ENCODE results near the gene MORC3.
A peak's percentile ranks its signal among the peaks of the same experiment; 100 is the strongest.
"Not testable (repeated sequence)": the region's sequence is repeated elsewhere in the genome, so short reads cannot be mapped to it uniquely, and the experiment has no call there.

MORC3 gene, protein sequence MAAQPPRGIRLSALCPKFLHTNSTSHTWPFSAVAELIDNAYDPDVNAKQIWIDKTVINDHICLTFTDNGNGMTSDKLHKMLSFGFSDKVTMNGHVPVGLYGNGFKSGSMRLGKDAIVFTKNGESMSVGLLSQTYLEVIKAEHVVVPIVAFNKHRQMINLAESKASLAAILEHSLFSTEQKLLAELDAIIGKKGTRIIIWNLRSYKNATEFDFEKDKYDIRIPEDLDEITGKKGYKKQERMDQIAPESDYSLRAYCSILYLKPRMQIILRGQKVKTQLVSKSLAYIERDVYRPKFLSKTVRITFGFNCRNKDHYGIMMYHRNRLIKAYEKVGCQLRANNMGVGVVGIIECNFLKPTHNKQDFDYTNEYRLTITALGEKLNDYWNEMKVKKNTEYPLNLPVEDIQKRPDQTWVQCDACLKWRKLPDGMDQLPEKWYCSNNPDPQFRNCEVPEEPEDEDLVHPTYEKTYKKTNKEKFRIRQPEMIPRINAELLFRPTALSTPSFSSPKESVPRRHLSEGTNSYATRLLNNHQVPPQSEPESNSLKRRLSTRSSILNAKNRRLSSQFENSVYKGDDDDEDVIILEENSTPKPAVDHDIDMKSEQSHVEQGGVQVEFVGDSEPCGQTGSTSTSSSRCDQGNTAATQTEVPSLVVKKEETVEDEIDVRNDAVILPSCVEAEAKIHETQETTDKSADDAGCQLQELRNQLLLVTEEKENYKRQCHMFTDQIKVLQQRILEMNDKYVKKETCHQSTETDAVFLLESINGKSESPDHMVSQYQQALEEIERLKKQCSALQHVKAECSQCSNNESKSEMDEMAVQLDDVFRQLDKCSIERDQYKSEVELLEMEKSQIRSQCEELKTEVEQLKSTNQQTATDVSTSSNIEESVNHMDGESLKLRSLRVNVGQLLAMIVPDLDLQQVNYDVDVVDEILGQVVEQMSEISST

DNA sequence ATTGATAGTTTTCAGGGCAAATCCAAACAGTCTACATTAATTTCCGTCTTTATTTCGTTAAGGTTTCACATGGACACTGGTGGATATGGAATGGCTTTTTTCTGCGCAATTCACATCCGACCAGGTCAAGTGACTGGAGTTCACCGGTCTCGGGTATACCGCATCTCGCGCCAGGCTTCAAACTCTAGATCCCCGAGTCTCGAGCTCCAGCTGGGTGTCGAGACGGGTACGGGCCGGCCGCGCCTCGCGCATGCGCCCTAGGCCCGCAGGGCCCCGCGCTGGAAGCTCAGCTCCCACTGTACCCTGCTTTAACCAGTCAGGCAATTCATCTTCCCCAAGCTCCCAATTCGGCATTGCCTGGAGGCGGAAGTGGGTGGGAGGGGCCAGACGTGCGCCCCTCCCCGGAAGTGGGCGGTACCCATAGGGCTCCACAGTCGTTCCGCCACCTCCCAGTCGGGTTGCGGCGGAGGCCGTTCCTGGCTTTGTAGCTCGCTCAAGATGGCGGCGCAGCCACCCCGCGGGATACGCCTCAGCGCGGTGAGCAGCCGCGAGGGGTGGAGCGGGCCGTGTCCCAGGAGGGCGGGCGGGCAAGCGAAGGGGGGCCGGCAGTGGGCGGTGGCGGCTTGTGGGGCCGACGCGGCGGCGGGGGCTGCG lies at the start of gene MORC3:
Gene MORC3 (plus strand): TSS at position 431 of the 654 bp plus-strand sequence. CDS start 68 bp downstream, at position 499.
- peak within 1 kb of the TSS; percentile 74 for H3K4me3 ChIP-seq (ENCODE audit: low read length)
- H3K9me3 ChIP-seq (ENCODE audit: control insufficient read depth, insufficient read depth, low read length) = no peaks in the 10 kb centered on the region
- H3K79me2 ChIP-seq (ENCODE audit: control insufficient read depth, low read length) = peaks cover 46% of the 10 kb centered on the region
- H3K27ac ChIP-seq (ENCODE audit: low read depth, low read length) = peak within 1 kb of the TSS; percentile 49
- no peaks in the 10 kb centered on the region for H4K20me1 ChIP-seq (ENCODE audit: control insufficient read depth, insufficient read depth, low read depth, low read length)
- H3K27me3 ChIP-seq (ENCODE audit: control insufficient read depth, low read length) = no peaks in the 10 kb centered on the region
- H3K4me1 ChIP-seq (ENCODE audit: control insufficient read depth, low read length) = peaks cover 36% of the 10 kb centered on the region
- H3K9me2 ChIP-seq (replicated peaks; ENCODE audit: control insufficient read depth, low read length) = no peaks in the 10 kb centered on the region
- TF ChIP-seq, protein P1, sequence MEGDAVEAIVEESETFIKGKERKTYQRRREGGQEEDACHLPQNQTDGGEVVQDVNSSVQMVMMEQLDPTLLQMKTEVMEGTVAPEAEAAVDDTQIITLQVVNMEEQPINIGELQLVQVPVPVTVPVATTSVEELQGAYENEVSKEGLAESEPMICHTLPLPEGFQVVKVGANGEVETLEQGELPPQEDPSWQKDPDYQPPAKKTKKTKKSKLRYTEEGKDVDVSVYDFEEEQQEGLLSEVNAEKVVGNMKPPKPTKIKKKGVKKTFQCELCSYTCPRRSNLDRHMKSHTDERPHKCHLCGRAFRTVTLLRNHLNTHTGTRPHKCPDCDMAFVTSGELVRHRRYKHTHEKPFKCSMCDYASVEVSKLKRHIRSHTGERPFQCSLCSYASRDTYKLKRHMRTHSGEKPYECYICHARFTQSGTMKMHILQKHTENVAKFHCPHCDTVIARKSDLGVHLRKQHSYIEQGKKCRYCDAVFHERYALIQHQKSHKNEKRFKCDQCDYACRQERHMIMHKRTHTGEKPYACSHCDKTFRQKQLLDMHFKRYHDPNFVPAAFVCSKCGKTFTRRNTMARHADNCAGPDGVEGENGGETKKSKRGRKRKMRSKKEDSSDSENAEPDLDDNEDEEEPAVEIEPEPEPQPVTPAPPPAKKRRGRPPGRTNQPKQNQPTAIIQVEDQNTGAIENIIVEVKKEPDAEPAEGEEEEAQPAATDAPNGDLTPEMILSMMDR (IDR thresholded peaks at IDR 0.05; ENCODE audit: low read depth, low read length, poor library complexity, severe bottlenecking) = no peak
- no peak for TF ChIP-seq EZH2phosphoT487 (IDR thresholded peaks at IDR 0.05; ENCODE audit: borderline replicate concordance, low read length)
- peak within 1 kb of the TSS; percentile 85 for H3K4me2 ChIP-seq (ENCODE audit: low read length)
- H3K36me3 ChIP-seq (ENCODE audit: control insufficient read depth, low read length) = peaks cover 7% of the 10 kb centered on the region
- peaks cover 4% of the 10 kb centered on the region; the same call in 1 of the 2 replicates for H3F3A ChIP-seq (ENCODE audit: control insufficient read depth, insufficient read depth)

DNA sequence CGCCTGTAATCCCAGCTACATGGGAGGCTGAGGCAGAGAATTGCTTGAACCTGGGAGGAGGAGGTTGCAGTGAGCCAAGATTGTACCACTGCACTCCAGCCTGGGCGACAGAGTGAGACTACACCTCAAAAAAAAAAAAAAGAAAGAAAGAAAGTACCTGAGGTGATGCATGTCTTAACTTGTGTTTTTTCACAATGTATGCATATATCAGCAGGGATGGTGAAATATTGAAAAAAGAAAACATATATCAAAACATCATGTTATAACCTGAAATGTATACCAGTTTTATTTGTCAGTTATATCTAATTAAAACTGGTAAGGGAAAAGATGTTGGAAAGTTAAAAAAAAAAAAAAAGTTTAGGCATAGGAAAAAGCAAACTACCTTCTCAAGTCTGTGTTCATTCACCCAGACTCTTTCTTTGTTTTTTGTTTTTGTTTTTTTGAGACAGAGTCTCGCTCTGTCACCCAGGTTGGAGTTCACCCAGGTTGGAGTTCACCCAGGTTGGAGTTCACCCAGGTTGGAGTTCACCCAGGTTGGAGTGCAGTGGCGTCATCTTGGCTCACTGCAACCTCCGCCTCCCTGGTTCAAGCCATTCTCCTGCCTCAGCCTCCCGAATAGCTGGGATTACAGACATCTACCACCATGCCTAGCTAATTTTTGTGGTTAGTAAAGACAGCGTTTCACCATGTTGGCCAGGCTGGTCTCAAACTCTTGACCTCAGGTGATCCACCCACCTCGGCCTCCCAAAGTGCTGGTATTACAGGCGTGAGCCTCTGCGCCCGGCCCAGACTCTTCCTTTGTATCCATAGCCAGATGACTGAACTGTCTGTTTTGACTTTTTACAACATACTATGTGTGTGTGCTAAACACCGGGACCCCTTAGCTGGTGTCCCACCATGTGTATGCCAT lies 49.0 kb upstream of the MORC3 start:
- not testable (repeated sequence) for H3K4me3 ChIP-seq (ENCODE audit: low read length); H3K9me2 ChIP-seq (replicated peaks; ENCODE audit: control insufficient read depth, low read length); H3K36me3 ChIP-seq (ENCODE audit: control insufficient read depth, low read length); H3K27ac ChIP-seq (ENCODE audit: low read depth, low read length); H3F3A ChIP-seq (ENCODE audit: control insufficient read depth, insufficient read depth); H3K4me1 ChIP-seq (ENCODE audit: control insufficient read depth, low read length); H3K27me3 ChIP-seq (ENCODE audit: control insufficient read depth, low read length); H4K20me1 ChIP-seq (ENCODE audit: control insufficient read depth, insufficient read depth, low read depth, low read length); H3K4me2 ChIP-seq (ENCODE audit: low read length); H3K79me2 ChIP-seq (ENCODE audit: control insufficient read depth, low read length); H3K9me3 ChIP-seq (ENCODE audit: control insufficient read depth, insufficient read depth, low read length)

DNA sequence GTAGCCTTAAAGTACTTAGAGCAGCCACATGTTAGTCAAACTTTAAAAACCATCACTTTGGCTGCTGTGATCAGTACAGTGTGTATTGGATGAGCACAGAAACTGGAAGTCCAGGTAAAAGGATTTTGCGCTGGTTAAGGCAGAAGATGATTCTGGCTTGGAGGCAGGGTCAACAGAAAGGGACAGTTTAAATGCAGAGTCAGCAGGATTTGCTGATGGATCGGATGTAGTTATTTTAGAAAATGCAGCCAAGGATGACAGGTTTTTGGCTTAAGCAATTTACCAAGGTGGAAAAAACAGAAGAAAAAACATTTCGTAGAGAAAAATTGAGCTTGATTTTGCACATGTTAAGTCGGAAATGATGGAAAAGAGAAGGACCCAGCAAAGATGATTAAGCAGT lies 45.9 kb upstream of the MORC3 start:
- Histone ChIP-seq H3K27ac (ENCODE audit: low read depth, low read length) (no peak overlapping the region), H3K27me3 (ENCODE audit: control insufficient read depth, low read length) (no peaks in the 10 kb centered on the region), H3F3A (ENCODE audit: control insufficient read depth, insufficient read depth) (no peaks in the 10 kb centered on the region), H3K4me3 (ENCODE audit: low read length) (no peak overlapping the region), H3K4me1 (ENCODE audit: control insufficient read depth, low read length) (no peaks in the 10 kb centered on the region), H3K9me2 (replicated peaks; ENCODE audit: control insufficient read depth, low read length) (no peaks in the 10 kb centered on the region), H3K79me2 (ENCODE audit: control insufficient read depth, low read length) (no peaks in the 10 kb centered on the region), H4K20me1 (ENCODE audit: control insufficient read depth, insufficient read depth, low read depth, low read length) (no peaks in the 10 kb centered on the region), H3K36me3 (ENCODE audit: control insufficient read depth, low read length) (no peaks in the 10 kb centered on the region), H3K9me3 (ENCODE audit: control insufficient read depth, insufficient read depth, low read length) (no peaks in the 10 kb centered on the region), H3K4me2 (ENCODE audit: low read length) (no peak overlapping the region)
- TF ChIP-seq, protein P1 (IDR thresholded peaks at IDR 0.05; ENCODE audit: low read depth, low read length, poor library complexity, severe bottlenecking) = no peak
- TF ChIP-seq EZH2phosphoT487 (IDR thresholded peaks at IDR 0.05; ENCODE audit: borderline replicate concordance, low read length) = no peak
